Thyroid gland (tissue), 4 donors: Measurements from ENCODE around the gene ARL13B.

Experiments used
- POLR2A ChIP-seq, 2 donors: fragments of 450-650 bp; IDR thresholded peaks; one replicate each; pipeline ENCODE4 v1.6.1; 2017; ENCODE audit warnings: antibody characterized with exemption in 2 of 2, mild to moderate bottlenecking in 2 of 2, moderate library complexity in 1 of 2
- TF ChIP-seq, protein P1 (sequence below), 6 experiments: fragments of 200-600 bp in 3 of 6; fragments of 450-650 bp in 3 of 6; sonication (generic) in 3 of 6; IDR thresholded peaks; one replicate each; pipeline ENCODE4 v1.5.1; 2016 to 2019; ENCODE audit warnings: antibody characterized with exemption in 6 of 6, mild to moderate bottlenecking in 2 of 6, inconsistent platforms in 1 of 6, moderate library complexity in 1 of 6

DNA sequence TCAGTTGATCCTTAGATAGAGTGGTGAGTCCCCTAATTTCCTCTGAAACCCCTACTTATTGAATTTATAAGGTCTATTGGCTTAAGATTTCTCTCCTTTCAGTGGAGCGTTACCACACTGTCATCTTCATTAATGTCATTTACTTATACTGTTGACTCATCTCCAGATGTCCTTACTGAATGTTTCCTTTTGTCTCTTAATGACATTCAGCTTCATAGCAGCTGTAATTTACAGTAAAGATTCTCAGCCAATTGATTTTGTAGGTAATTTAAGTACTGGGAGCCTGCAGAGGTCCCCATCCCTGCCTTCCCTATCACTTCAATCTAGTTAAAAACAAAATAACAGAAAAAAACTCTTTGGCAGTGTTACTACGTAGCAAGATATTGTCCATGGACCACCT lies 29.7 kb downstream of the ARL13B start:
- TF ChIP-seq, protein P1, sequence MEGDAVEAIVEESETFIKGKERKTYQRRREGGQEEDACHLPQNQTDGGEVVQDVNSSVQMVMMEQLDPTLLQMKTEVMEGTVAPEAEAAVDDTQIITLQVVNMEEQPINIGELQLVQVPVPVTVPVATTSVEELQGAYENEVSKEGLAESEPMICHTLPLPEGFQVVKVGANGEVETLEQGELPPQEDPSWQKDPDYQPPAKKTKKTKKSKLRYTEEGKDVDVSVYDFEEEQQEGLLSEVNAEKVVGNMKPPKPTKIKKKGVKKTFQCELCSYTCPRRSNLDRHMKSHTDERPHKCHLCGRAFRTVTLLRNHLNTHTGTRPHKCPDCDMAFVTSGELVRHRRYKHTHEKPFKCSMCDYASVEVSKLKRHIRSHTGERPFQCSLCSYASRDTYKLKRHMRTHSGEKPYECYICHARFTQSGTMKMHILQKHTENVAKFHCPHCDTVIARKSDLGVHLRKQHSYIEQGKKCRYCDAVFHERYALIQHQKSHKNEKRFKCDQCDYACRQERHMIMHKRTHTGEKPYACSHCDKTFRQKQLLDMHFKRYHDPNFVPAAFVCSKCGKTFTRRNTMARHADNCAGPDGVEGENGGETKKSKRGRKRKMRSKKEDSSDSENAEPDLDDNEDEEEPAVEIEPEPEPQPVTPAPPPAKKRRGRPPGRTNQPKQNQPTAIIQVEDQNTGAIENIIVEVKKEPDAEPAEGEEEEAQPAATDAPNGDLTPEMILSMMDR (IDR thresholded peaks at IDR 0.05), result no peak
- TF ChIP-seq POLR2A (IDR thresholded peaks at IDR 0.05), result no peak
